Measurements from ENCODE around the gene CUEDC1.

Gene CUEDC1

DNA sequence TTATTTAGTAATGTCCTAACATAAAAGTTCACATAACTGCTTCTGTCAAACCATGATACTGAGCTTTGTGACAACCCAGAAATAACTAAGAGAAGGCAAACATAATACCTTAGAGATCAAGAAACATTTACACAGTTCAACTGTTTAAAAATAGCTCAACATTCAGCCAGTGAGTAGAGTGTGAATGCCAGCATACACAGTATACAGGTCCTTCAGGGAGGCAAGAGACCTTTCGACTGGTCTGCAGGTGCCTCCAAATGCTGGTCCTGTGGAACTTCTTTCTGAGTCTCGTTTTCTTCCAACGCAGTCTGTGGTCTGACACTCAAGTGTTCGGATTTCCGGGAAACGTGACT is 115.7 kb downstream of the CUEDC1 start:
- peaks cover 14% of the 10 kb centered on the region for H3K36me3 Mint-ChIP-seq (ENCODE audit: low read depth)
- H3K27me3 Mint-ChIP-seq (ENCODE audit: low read depth) = no peaks in the 10 kb centered on the region

DNA sequence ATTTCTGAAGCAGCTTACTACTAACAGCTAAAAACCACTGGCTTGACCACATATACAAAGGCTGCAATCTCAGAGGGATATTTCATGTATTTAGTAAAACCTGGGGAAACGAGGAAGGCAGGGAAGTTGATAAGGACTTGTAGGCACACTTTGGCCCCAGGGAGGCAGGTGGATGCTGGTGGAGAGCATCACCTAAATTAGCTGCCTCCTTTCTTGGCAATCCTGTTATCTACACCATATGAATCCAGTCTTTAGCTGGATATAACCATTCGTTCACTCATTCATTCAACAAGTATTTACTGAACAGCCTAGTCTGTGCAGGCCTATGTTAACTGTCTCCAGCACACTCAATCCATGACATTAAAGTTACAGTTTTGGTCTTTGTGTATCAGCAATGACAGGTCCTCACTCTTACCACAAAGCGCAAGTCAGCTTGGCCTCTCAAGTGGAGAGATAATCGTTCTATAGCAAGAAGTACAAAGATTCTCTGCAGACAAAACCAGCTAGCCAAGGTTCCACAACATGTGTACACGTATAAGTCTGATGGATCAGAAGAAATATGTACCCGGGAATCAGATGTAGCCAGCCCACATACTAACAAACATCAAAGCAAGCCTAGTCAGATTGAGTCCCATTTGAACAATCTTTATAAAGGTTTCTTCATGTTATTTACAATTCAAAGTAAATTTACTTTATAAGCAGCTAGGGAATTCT is 116.2 kb downstream of the CUEDC1 start:
- H3K9me3 Mint-ChIP-seq = no peaks in the 10 kb centered on the region
- no peaks in the 10 kb centered on the region for H3K27me3 Mint-ChIP-seq (ENCODE audit: low read depth)
- peaks cover 14% of the 10 kb centered on the region for H3K36me3 Mint-ChIP-seq (ENCODE audit: low read depth)
- H3K4me3 Mint-ChIP-seq = no peak overlapping the region
- peaks cover 4% of the 10 kb centered on the region for H3K4me1 Mint-ChIP-seq (ENCODE audit: low read depth)
- H3K27ac Mint-ChIP-seq = no peak overlapping the region

More for the DNA sequence above, 115.7 kb downstream of the CUEDC1 start:
- no peak overlapping the region for H3K4me3 Mint-ChIP-seq
- H3K9me3 Mint-ChIP-seq = no peaks in the 10 kb centered on the region
- no peak overlapping the region for H3K27ac Mint-ChIP-seq
- no peaks in the 10 kb centered on the region for H3K4me1 Mint-ChIP-seq (ENCODE audit: low read depth)

GRCh38 chr17:57838453-57838852 is 116.8 kb downstream of the CUEDC1 start:
- Mint-ChIP-seq H3K27me3 (ENCODE audit: low read depth) (no peaks in the 10 kb centered on the region), H3K27ac (no peak overlapping the region), H3K9me3 (no peaks in the 10 kb centered on the region), H3K4me1 (ENCODE audit: low read depth) (peaks cover 6% of the 10 kb centered on the region), H3K4me3 (no peak overlapping the region), H3K36me3 (ENCODE audit: low read depth) (peaks cover 14% of the 10 kb centered on the region)

GRCh38 chr17:57835333-57835900 is 119.8 kb downstream of the CUEDC1 start:
- no peak overlapping the region for H3K4me3 Mint-ChIP-seq
- H3K9me3 Mint-ChIP-seq = no peaks in the 10 kb centered on the region
- H3K27ac Mint-ChIP-seq = no peak overlapping the region
- H3K36me3 Mint-ChIP-seq (ENCODE audit: low read depth) = peaks cover 9% of the 10 kb centered on the region
- H3K4me1 Mint-ChIP-seq (ENCODE audit: low read depth) = peaks cover 6% of the 10 kb centered on the region
- no peaks in the 10 kb centered on the region for H3K27me3 Mint-ChIP-seq (ENCODE audit: low read depth)

DNA sequence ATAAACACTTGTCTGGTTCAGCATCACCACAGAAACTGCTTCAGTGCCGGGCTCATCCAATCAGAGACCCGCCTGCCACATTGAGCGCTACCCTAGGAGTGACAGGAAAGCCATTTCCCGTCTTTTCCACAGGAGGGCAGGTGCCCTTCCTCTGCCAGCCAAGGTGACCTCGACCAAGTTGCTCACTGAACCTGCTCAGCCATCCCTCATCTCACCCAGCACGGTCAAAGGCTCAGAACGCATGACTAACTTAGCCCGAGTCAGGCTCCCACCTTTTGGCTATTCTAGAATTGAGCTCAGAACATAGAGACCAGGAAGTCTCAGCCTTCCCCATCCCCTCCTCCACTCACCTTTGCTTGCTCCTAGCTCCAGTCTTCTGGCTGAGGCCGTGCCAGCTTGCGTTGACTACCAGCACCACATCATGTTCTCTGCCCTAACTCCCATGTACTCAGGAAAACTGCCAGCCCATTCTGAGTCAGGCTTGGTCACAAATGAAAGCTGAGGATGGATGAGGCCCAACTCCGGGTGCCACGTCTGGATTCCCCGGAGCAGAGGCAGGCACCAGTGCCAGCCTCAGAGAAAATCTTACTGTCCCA is 121.0 kb downstream of the CUEDC1 start:
- H3K4me1 Mint-ChIP-seq (ENCODE audit: low read depth) = peaks cover 6% of the 10 kb centered on the region
- H3K4me3 Mint-ChIP-seq = no peak overlapping the region
- H3K27ac Mint-ChIP-seq = peak overlapping the region; percentile 19
- no peaks in the 10 kb centered on the region for H3K27me3 Mint-ChIP-seq (ENCODE audit: low read depth)
- H3K36me3 Mint-ChIP-seq (ENCODE audit: low read depth) = peaks cover 9% of the 10 kb centered on the region
- H3K9me3 Mint-ChIP-seq = no peaks in the 10 kb centered on the region

- peaks cover 5% of the 10 kb centered on the region for H3K36me3 Mint-ChIP-seq (ENCODE audit: low read depth)
- no peak overlapping the region for H3K4me3 Mint-ChIP-seq
- H3K9me3 Mint-ChIP-seq = no peaks in the 10 kb centered on the region
- peaks cover 6% of the 10 kb centered on the region for H3K4me1 Mint-ChIP-seq (ENCODE audit: low read depth)
- no peaks in the 10 kb centered on the region for H3K27me3 Mint-ChIP-seq (ENCODE audit: low read depth)
- no peak overlapping the region for H3K27ac Mint-ChIP-seq
Observed at GRCh38 chr17:57833179-57833939, 121.9 kb downstream of the CUEDC1 start.

DNA sequence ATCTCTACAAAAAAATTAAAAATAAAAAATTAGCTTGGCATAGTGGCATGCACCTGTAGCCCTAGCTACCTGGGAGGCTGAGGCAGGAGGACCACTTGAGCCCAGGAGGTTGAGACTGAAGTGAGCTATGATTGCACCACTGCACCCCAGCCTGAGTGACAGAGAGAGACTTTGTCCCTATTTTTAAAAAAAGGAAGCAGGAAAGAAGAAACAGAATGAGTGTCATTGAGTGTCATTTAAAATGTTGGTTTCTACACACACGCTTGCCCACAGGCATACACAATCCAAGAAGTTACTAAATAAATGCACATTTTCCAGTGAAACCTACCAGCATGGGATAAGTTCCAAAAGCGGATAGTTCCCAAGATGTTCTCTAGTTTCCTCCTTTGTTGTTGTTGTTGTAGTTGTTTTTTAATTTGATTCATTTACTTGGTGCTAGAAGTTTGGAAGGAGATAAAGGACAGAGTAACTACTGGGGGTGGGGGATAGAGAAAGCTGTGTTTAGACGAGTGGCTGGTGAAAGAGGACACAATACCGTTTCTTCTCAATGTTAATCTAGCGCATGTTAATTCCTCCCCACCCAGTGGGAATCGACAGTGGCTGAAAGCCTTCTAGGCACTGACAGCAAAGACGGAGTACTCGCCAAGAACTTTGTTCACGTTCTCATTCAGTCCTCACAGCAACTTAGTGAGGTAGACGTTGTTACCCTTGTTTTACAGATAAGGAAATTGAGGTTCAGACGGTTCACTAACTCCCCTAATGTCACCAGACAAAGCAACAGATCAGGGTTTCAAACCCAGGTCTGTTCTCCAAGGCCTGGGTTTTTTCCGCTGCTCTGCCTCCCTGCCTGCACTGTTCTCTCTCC is 122.7 kb downstream of the CUEDC1 start:
- Mint-ChIP-seq H3K27me3 (ENCODE audit: low read depth) (no peaks in the 10 kb centered on the region), H3K9me3 (no peaks in the 10 kb centered on the region), H3K27ac (no peak overlapping the region), H3K4me1 (ENCODE audit: low read depth) (peaks cover 6% of the 10 kb centered on the region), H3K4me3 (no peak overlapping the region), H3K36me3 (ENCODE audit: low read depth) (peaks cover 4% of the 10 kb centered on the region)

DNA sequence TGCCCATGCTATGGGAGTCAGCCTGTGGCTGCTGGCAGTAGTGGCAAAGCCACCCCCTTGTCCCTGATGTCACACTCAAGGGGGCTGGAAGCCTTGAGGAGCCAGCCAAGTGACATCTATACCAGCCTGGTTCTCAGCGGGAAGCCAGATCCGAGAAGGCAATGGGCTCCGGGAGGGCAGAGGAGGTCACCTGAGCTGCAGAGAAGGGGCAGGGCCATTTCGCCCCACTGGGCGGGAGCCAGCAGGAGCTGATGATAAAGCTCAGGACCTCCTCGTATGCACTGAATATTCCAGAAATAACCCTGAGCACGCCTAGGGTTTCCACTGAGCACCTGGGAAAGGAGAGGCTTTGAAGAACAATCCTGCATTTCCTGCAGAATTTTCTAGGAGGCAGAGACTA is 124.3 kb downstream of the CUEDC1 start:
- Mint-ChIP-seq H3K4me1 (ENCODE audit: low read depth) (peaks cover 6% of the 10 kb centered on the region), H3K27me3 (ENCODE audit: low read depth) (peaks cover 2% of the 10 kb centered on the region), H3K27ac (no peak overlapping the region), H3K36me3 (ENCODE audit: low read depth) (no peaks in the 10 kb centered on the region), H3K4me3 (no peak overlapping the region), H3K9me3 (no peaks in the 10 kb centered on the region)

- H3K4me3 Mint-ChIP-seq = no peak overlapping the region
- H3K27me3 Mint-ChIP-seq (ENCODE audit: low read depth) = peaks cover 5% of the 10 kb centered on the region
- no peaks in the 10 kb centered on the region for H3K9me3 Mint-ChIP-seq
- no peaks in the 10 kb centered on the region for H3K36me3 Mint-ChIP-seq (ENCODE audit: low read depth)
- no peaks in the 10 kb centered on the region for H3K4me1 Mint-ChIP-seq (ENCODE audit: low read depth)
- H3K27ac Mint-ChIP-seq = no peak overlapping the region
Observed at GRCh38 chr17:57823469-57824401, 131.5 kb downstream of the CUEDC1 start.

GRCh38 chr17:57819867-57820266 is 135.3 kb downstream of the CUEDC1 start:
- peaks cover 7% of the 10 kb centered on the region for H3K27me3 Mint-ChIP-seq (ENCODE audit: low read depth)
- no peak overlapping the region for H3K4me3 Mint-ChIP-seq
- no peaks in the 10 kb centered on the region for H3K9me3 Mint-ChIP-seq
- H3K4me1 Mint-ChIP-seq (ENCODE audit: low read depth) = no peaks in the 10 kb centered on the region
- H3K36me3 Mint-ChIP-seq (ENCODE audit: low read depth) = no peaks in the 10 kb centered on the region
- H3K27ac Mint-ChIP-seq = no peak overlapping the region

DNA sequence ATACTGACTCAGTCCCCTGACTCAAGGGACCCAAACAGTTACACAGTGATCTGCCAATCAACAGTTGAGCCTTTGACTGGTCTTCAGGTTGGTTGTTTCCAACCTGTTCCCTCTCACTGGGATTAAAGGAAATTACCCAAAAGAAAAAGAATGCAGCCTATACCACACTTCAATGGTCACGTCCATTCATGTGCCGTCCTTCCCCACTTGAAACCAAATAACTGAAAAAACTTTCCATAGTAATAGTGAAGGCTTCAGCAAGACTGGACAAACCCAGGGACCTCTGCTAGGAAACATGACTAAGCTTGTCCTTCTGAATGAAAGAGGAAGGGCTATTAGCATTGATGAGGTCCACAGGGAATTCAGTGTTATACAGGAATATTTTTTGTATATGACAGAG is 135.9 kb downstream of the CUEDC1 start:
- Mint-ChIP-seq H3K4me3 (no peak overlapping the region), H3K27me3 (ENCODE audit: low read depth) (peaks cover 13% of the 10 kb centered on the region), H3K36me3 (ENCODE audit: low read depth) (no peaks in the 10 kb centered on the region), H3K27ac (no peak overlapping the region), H3K4me1 (ENCODE audit: low read depth) (no peaks in the 10 kb centered on the region), H3K9me3 (no peaks in the 10 kb centered on the region)

DNA sequence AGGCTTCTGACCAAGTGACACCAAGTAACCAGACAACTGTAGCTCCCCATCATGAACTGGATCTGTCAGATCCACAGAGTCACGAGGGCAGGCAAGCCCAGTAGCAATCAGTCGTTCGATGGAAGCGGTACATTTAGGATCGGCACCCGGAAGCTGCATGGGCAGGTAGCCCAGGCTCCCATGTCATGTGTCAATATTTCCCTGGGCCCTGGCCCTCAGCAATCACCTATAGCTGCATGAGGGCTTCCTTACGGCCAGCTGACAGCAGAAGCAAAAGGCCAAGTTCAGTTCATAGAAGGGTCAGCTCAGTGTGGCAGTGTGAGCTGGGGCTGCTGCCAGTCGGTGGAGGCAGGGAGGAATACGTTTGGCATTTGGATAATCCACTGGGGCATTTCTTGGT is 137.1 kb downstream of the CUEDC1 start:
- H3K4me1 Mint-ChIP-seq (ENCODE audit: low read depth) = no peaks in the 10 kb centered on the region
- H3K9me3 Mint-ChIP-seq = no peaks in the 10 kb centered on the region
- H3K4me3 Mint-ChIP-seq = no peak overlapping the region
- H3K36me3 Mint-ChIP-seq (ENCODE audit: low read depth) = no peaks in the 10 kb centered on the region
- no peak overlapping the region for H3K27ac Mint-ChIP-seq
- H3K27me3 Mint-ChIP-seq (ENCODE audit: low read depth) = peaks cover 17% of the 10 kb centered on the region

GRCh38 chr17:57817299-57817698 is 137.9 kb downstream of the CUEDC1 start:
- Mint-ChIP-seq H3K4me3 (no peak overlapping the region), H3K4me1 (ENCODE audit: low read depth) (no peaks in the 10 kb centered on the region), H3K27ac (no peak overlapping the region), H3K36me3 (ENCODE audit: low read depth) (no peaks in the 10 kb centered on the region), H3K9me3 (no peaks in the 10 kb centered on the region), H3K27me3 (ENCODE audit: low read depth) (peaks cover 21% of the 10 kb centered on the region)
